ENCODE measurements around the gene NWD2.

The NWD2 gene

DNA sequence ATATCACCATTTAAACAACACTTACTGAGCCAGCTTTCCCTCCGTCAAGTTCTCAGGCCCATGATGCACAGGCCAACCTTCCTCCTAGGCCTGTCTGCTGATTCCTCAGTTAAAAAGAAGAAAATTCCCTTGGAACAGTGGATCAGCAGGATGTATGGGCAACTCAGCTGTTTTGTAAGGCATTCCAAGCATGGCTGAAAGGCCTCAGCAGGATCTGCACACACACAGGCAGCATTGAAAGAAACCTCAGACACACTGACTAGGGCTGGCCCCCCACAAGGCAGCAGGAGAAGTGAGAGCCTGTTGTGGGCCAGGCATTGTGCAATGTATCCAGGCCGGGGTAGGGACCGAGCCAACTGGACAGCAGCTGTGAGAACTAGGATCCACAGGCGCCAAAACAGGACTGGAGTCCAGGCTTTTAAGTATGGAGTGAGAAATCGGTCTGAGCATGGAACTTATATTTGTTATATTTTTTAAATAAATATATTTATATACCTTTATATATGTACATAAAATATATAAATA lies 171.4 kb downstream of the NWD2 start:
- ATAC-seq (ENCODE audit: insufficient read depth, low read depth) (no peak), DNase-seq (no peak)
- H4K20me1 ChIP-seq (ENCODE audit: insufficient read depth, low read length), result no peaks in the 10 kb centered on the region
- no peak overlapping the region for H3K27ac ChIP-seq (ENCODE audit: low read length)
- H3K9me3 ChIP-seq (ENCODE audit: insufficient read depth, low read length, severe bottlenecking), result no peaks in the 10 kb centered on the region
- TF ChIP-seq EZH2 (IDR thresholded peaks at IDR 0.05; ENCODE audit: borderline replicate concordance, low read depth, low read length, severe bottlenecking), result no peak
- TF ChIP-seq, protein P1, sequence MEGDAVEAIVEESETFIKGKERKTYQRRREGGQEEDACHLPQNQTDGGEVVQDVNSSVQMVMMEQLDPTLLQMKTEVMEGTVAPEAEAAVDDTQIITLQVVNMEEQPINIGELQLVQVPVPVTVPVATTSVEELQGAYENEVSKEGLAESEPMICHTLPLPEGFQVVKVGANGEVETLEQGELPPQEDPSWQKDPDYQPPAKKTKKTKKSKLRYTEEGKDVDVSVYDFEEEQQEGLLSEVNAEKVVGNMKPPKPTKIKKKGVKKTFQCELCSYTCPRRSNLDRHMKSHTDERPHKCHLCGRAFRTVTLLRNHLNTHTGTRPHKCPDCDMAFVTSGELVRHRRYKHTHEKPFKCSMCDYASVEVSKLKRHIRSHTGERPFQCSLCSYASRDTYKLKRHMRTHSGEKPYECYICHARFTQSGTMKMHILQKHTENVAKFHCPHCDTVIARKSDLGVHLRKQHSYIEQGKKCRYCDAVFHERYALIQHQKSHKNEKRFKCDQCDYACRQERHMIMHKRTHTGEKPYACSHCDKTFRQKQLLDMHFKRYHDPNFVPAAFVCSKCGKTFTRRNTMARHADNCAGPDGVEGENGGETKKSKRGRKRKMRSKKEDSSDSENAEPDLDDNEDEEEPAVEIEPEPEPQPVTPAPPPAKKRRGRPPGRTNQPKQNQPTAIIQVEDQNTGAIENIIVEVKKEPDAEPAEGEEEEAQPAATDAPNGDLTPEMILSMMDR (IDR thresholded peaks at IDR 0.05; ENCODE audit: borderline replicate concordance, extremely low read depth, low read length, poor library complexity, severe bottlenecking), result no peak
- no peaks in the 10 kb centered on the region for H3K4me1 ChIP-seq (ENCODE audit: insufficient read depth, low read length)
- no peaks in the 10 kb centered on the region for H3K36me3 ChIP-seq (ENCODE audit: insufficient read depth, low read length)
- no peak overlapping the region for H3K4me2 ChIP-seq (ENCODE audit: insufficient read depth, low read length)
- no peak overlapping the region for H3K9ac ChIP-seq (ENCODE audit: low read depth, low read length)
- no peak overlapping the region for H2AFZ ChIP-seq (ENCODE audit: low read depth, low read length)
- H3K79me2 ChIP-seq (ENCODE audit: insufficient read depth, low read length), result no peaks in the 10 kb centered on the region
- H3K4me3 ChIP-seq (ENCODE audit: low read depth in 1 of 2, low read length in 2 of 2), result no peak overlapping the region
- H3K27me3 ChIP-seq (ENCODE audit: insufficient read depth, low read length, poor library complexity), result no peaks in the 10 kb centered on the region

DNA sequence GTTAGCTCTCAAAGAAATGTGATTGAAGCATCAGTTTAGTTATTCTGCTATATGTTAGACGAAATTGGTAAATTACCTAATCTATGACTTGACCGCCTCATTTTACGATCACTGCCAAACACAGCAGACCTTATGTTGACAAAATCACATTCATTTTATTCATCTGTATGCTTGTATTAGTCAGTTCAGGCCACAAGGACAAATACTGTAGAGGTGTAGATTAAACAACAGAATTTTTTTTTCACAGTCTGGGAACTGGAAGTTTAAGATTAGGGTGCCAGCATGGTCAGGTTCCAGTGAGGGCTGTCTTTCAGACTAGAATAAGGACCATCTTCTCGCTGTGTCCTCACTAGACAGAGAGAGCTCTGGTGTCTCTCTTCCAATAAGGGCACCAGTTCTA lies 177.1 kb downstream of the NWD2 start:
- Histone ChIP-seq H3K9me3 (ENCODE audit: insufficient read depth, low read length, severe bottlenecking) (no peaks in the 10 kb centered on the region), H3K79me2 (ENCODE audit: insufficient read depth, low read length) (no peaks in the 10 kb centered on the region), H3K9ac (ENCODE audit: low read depth, low read length) (no peak overlapping the region), H4K20me1 (ENCODE audit: insufficient read depth, low read length) (no peaks in the 10 kb centered on the region), H3K27ac (ENCODE audit: low read length) (no peak overlapping the region), H3K4me1 (ENCODE audit: insufficient read depth, low read length) (no peaks in the 10 kb centered on the region), H3K27me3 (ENCODE audit: insufficient read depth, low read length, poor library complexity) (no peaks in the 10 kb centered on the region), H2AFZ (ENCODE audit: low read depth, low read length) (no peak overlapping the region), H3K36me3 (ENCODE audit: insufficient read depth, low read length) (no peaks in the 10 kb centered on the region), H3K4me2 (ENCODE audit: insufficient read depth, low read length) (no peak overlapping the region), H3K4me3 (ENCODE audit: low read depth in 1 of 2, low read length in 2 of 2) (no peak overlapping the region)
- TF ChIP-seq, protein P1 (IDR thresholded peaks at IDR 0.05; ENCODE audit: borderline replicate concordance, extremely low read depth, low read length, poor library complexity, severe bottlenecking), result no peak
- TF ChIP-seq EZH2 (IDR thresholded peaks at IDR 0.05; ENCODE audit: borderline replicate concordance, low read depth, low read length, severe bottlenecking), result no peak
- ATAC-seq (ENCODE audit: insufficient read depth, low read depth) (no peak), DNase-seq (no peak)

DNA sequence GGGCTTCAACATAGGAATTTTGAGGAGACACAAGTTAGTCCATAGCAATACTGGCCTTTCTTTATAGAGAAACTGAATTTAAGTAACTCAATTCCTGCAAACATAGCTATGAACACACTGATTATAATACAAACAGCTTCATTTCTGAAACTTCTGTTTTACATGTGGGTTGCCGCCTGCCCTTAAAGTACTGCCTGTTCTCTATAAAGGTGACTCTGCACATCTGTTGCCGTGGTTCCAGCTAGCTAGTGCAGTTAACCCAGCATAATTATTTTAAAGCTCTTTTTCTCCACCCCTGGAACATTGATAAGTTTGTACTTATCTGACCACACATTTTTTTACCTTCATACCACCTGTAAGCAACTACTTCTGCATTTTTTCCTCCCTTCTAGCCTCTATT lies 177.6 kb downstream of the NWD2 start:
- H3K4me2 ChIP-seq (ENCODE audit: insufficient read depth, low read length), result no peak overlapping the region
- ATAC-seq (ENCODE audit: insufficient read depth, low read depth), result no peak
- no peaks in the 10 kb centered on the region for H3K4me1 ChIP-seq (ENCODE audit: insufficient read depth, low read length)
- H3K9me3 ChIP-seq (ENCODE audit: insufficient read depth, low read length, severe bottlenecking), result no peaks in the 10 kb centered on the region
- TF ChIP-seq EZH2 (IDR thresholded peaks at IDR 0.05; ENCODE audit: borderline replicate concordance, low read depth, low read length, severe bottlenecking), result no peak
- TF ChIP-seq, protein P1 (IDR thresholded peaks at IDR 0.05; ENCODE audit: borderline replicate concordance, extremely low read depth, low read length, poor library complexity, severe bottlenecking), result no peak
- no peak overlapping the region for H2AFZ ChIP-seq (ENCODE audit: low read depth, low read length)
- no peaks in the 10 kb centered on the region for H3K79me2 ChIP-seq (ENCODE audit: insufficient read depth, low read length)
- H3K36me3 ChIP-seq (ENCODE audit: insufficient read depth, low read length), result no peaks in the 10 kb centered on the region
- no peak for DNase-seq
- H3K9ac ChIP-seq (ENCODE audit: low read depth, low read length), result no peak overlapping the region
- no peak overlapping the region for H3K27ac ChIP-seq (ENCODE audit: low read length)
- no peak overlapping the region for H3K4me3 ChIP-seq (ENCODE audit: low read depth in 1 of 2, low read length in 2 of 2)
- no peaks in the 10 kb centered on the region for H3K27me3 ChIP-seq (ENCODE audit: insufficient read depth, low read length, poor library complexity)
- H4K20me1 ChIP-seq (ENCODE audit: insufficient read depth, low read length), result no peaks in the 10 kb centered on the region

DNA sequence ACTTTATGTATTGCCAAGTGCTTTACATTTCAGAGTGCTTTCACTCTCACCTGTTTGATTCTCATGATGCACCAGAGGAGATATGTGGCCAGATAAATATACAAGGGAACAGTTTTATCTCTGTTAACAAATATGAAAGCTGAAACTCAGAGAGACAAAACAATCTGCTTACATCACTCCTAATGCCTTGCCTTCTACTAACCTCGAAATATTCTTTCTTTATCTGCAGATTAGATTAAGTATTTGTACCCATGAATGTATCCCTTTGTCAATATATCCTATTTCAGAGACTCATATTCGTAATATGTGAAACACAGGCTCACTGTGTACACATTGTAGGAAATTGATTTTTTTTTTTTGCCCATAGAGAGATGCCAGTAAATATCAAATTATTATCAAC lies 178.1 kb downstream of the NWD2 start:
- no peaks in the 10 kb centered on the region for H3K79me2 ChIP-seq (ENCODE audit: insufficient read depth, low read length)
- no peak overlapping the region for H3K4me2 ChIP-seq (ENCODE audit: insufficient read depth, low read length)
- DNase-seq (no peak), ATAC-seq (ENCODE audit: insufficient read depth, low read depth) (no peak)
- no peak overlapping the region for H3K4me3 ChIP-seq (ENCODE audit: low read depth in 1 of 2, low read length in 2 of 2)
- no peak overlapping the region for H3K27ac ChIP-seq (ENCODE audit: low read length)
- H2AFZ ChIP-seq (ENCODE audit: low read depth, low read length), result no peak overlapping the region
- no peaks in the 10 kb centered on the region for H3K9me3 ChIP-seq (ENCODE audit: insufficient read depth, low read length, severe bottlenecking)
- no peaks in the 10 kb centered on the region for H3K27me3 ChIP-seq (ENCODE audit: insufficient read depth, low read length, poor library complexity)
- H3K9ac ChIP-seq (ENCODE audit: low read depth, low read length), result no peak overlapping the region
- H3K36me3 ChIP-seq (ENCODE audit: insufficient read depth, low read length), result no peaks in the 10 kb centered on the region
- TF ChIP-seq, protein P1 (IDR thresholded peaks at IDR 0.05; ENCODE audit: borderline replicate concordance, extremely low read depth, low read length, poor library complexity, severe bottlenecking), result no peak
- no peak for TF ChIP-seq EZH2 (IDR thresholded peaks at IDR 0.05; ENCODE audit: borderline replicate concordance, low read depth, low read length, severe bottlenecking)
- H3K4me1 ChIP-seq (ENCODE audit: insufficient read depth, low read length), result no peaks in the 10 kb centered on the region
- no peaks in the 10 kb centered on the region for H4K20me1 ChIP-seq (ENCODE audit: insufficient read depth, low read length)
